NCI-H2107 treated with DMSO at 0.1 percent for 48 hours (cell line): ENCODE measurements around the gene ITGA7.

Experiments
- DNase-seq: peaks from one replicate; lab custom pipeline; 2025; ENCODE audit not compliant: unreplicated experiment; lab: John Stamatoyannopoulos, UW

Gene ITGA7

GRCh38 chr12:55700255-55701018 lies 7.3 kb downstream of the ITGA7 start:
- no peak for DNase-seq

GRCh38 chr12:55699471-55700055 lies 8.1 kb downstream of the ITGA7 start:
- no peak for DNase-seq

GRCh38 chr12:55698965-55699364 lies 8.7 kb downstream of the ITGA7 start:
- DNase-seq: no peak

GRCh38 chr12:55698241-55698955 lies 9.3 kb downstream of the ITGA7 start:
- DNase-seq: no peak

GRCh38 chr12:55697686-55698085 lies 10.0 kb downstream of the ITGA7 start:
- DNase-seq: no peak

GRCh38 chr12:55696796-55697462 lies 10.8 kb downstream of the ITGA7 start:
- DNase-seq: no peak

- no peak for DNase-seq
Observed at GRCh38 chr12:55696141-55696540, 11.6 kb downstream of the ITGA7 start.

- DNase-seq: no peak
Observed at GRCh38 chr12:55695349-55695748, 12.4 kb downstream of the ITGA7 start.

- no peak for DNase-seq
Observed at GRCh38 chr12:55694651-55695050, 13.1 kb downstream of the ITGA7 start.

- no peak for DNase-seq
Observed at GRCh38 chr12:55694188-55694515, 13.6 kb downstream of the ITGA7 start.

- no peak for DNase-seq
Observed at GRCh38 chr12:55693323-55694187, 14.1 kb downstream of the ITGA7 start.

- DNase-seq: no peak
Observed at GRCh38 chr12:55692631-55693322, 14.9 kb downstream of the ITGA7 start.

GRCh38 chr12:55688716-55689655 lies 18.7 kb downstream of the ITGA7 start:
- DNase-seq: no peak

GRCh38 chr12:55687746-55688145 lies 20.0 kb downstream of the ITGA7 start:
- no peak for DNase-seq

GRCh38 chr12:55686366-55687010 lies 21.2 kb downstream of the ITGA7 start:
- DNase-seq: no peak

GRCh38 chr12:55685671-55686070 lies 22.0 kb downstream of the ITGA7 start:
- DNase-seq: no peak

GRCh38 chr12:55684761-55685370 lies 22.8 kb downstream of the ITGA7 start:
- no peak for DNase-seq

GRCh38 chr12:55683676-55684075 lies 24.0 kb downstream of the ITGA7 start:
- no peak for DNase-seq
